Upper lobe of left lung (tissue), 6 donors: ENCODE results near the gene LDB2. TPM values are rescaled to one million over a fixed set of nuclear protein-coding genes. Genes with fewer than 3 reads are reported as not detected.

Source experiments
- ATAC-seq, 2 donors: fragments of 200-7000 bp; cut with Tn5 transposase; one replicate each; pipeline ENCODE4 v1.9.1; 2022; ENCODE audit warnings: mild to moderate bottlenecking in 2 of 2, moderate library complexity in 2 of 2; ENCODE audit not compliant: low FRiP score in 2 of 2
- DNase-seq, 2 donors: peaks; one replicate each; pipeline ENCODE4 v3.0.0-alpha.2; 2019 to 2020
- H3K27ac ChIP-seq, 4 donors: fragments of 200-600 bp; sonication (generic); one replicate each; pipeline ENCODE4 v1.5.1; 2016 to 2019
- H3K27me3 ChIP-seq, 4 donors: fragments of 200-600 bp; sonication (generic); one replicate each; pipeline ENCODE4 v1.5.1; 2017 to 2019
- H3K36me3 ChIP-seq, 4 donors: fragments of 200-600 bp; sonication (generic); one replicate each; pipeline ENCODE4 v1.5.1; 2016 to 2019
- H3K4me1 ChIP-seq, 4 donors: fragments of 200-600 bp; sonication (generic); one replicate each; pipeline ENCODE4 v1.5.1; 2018 to 2019
- H3K4me3 ChIP-seq, 4 donors: fragments of 200-600 bp; sonication (generic); one replicate each; pipeline ENCODE4 v1.5.1; 2017 to 2019; ENCODE audit warnings: mild to moderate bottlenecking in 2 of 4, moderate library complexity in 1 of 4
- H3K9me3 ChIP-seq, 4 donors: fragments of 200-600 bp; sonication (generic); one replicate each; pipeline ENCODE4 v1.5.1; 2018 to 2019
- EP300 ChIP-seq, 4 donors: sonication (generic); formaldehyde crosslinking; IDR thresholded peaks; one replicate each; pipeline ENCODE4 v1.5.1; 2017; ENCODE audit warnings: antibody characterized with exemption in 4 of 4, control low read depth in 2 of 4
- POLR2A ChIP-seq, 4 donors: fragments of 450-650 bp; IDR thresholded peaks; one replicate each; pipeline ENCODE4 v1.5.1; 2016 to 2017; ENCODE audit warnings: antibody characterized with exemption in 4 of 4, mild to moderate bottlenecking in 2 of 4
- POLR2AphosphoS5 ChIP-seq, 2 donors: sonication (generic); formaldehyde crosslinking; IDR thresholded peaks; one replicate each; pipeline ENCODE4 v1.5.1; 2017; ENCODE audit warnings: antibody characterized with exemption in 2 of 2
- WGBS, 2 donors: methylation state at CpG; one replicate each; pipeline ENCODE4 v1.1.5; 2017 to 2018; 5-methylcytosine and 5-hydroxymethylcytosine counted together
- total RNA-seq, 6 donors: library from RNA; depleted of rRNA in 4 of 6; stranded (reverse); fragments of >200 nt in 4 of 6; gene quantifications; one replicate each; pipeline versions ENCODE4 v1.1.0 to v1.2.1, GENCODE V29; 2016 to 2021
- TF ChIP-seq, protein P1 (sequence below), 6 experiments: fragments of 450-650 bp in 4 of 6; fragments of 200-600 bp in 2 of 6; sonication (generic) in 2 of 6; IDR thresholded peaks; one replicate each; pipeline ENCODE4 v1.5.1; 2016 to 2019; ENCODE audit warnings: antibody characterized with exemption in 6 of 6
- donor health status: DM: no; HTN: no; CAD: no; lungs with moderate emphysema.
- donor health status: DM: no; HTN: yes; CAD: no; lungs with severe emphysema.

LDB2 gene
- total RNA-seq, 6 donors from 2014 or later = 34.6 to 94.4 (median 45.9) TPM

DNA sequence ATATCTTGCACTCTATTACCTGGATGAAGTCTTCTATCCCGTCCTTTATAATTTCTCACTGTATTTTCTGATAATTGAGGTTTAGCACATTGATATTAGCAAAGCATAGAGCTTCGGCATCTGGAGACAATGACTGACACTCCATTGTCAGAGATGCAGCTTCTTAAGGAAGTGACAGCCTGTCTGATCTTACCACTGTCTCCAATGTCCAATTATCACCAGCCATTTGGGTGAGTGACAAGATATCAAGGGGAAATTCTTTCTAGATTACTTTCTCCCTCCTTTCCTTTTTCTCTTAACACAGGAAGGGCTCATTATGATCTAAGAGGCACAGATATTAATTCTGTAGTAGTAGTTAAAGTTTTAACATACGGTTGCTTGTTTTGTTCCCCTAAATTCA, 86.4 kb downstream of the LDB2 start:
- ATAC-seq = no peak
- 61 to 62% methylated on average over 3 of the region's 3 CpGs for WGBS, 2 donors
- TF ChIP-seq, protein P1, sequence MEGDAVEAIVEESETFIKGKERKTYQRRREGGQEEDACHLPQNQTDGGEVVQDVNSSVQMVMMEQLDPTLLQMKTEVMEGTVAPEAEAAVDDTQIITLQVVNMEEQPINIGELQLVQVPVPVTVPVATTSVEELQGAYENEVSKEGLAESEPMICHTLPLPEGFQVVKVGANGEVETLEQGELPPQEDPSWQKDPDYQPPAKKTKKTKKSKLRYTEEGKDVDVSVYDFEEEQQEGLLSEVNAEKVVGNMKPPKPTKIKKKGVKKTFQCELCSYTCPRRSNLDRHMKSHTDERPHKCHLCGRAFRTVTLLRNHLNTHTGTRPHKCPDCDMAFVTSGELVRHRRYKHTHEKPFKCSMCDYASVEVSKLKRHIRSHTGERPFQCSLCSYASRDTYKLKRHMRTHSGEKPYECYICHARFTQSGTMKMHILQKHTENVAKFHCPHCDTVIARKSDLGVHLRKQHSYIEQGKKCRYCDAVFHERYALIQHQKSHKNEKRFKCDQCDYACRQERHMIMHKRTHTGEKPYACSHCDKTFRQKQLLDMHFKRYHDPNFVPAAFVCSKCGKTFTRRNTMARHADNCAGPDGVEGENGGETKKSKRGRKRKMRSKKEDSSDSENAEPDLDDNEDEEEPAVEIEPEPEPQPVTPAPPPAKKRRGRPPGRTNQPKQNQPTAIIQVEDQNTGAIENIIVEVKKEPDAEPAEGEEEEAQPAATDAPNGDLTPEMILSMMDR (IDR thresholded peaks at IDR 0.05) = no peak
- TF ChIP-seq POLR2A (IDR thresholded peaks at IDR 0.05) (no peak), EP300 (IDR thresholded peaks at IDR 0.05) (no peak), POLR2AphosphoS5 (IDR thresholded peaks at IDR 0.05) (no peak)
- H3K27me3 ChIP-seq = no peaks in the 10 kb centered on the region
- H3K9me3 ChIP-seq = no peaks in the 10 kb centered on the region
- H3K36me3 ChIP-seq = no peaks in the 10 kb centered on the region
- H3K27ac ChIP-seq = peak overlapping the region in 2 of 4 donors; percentile 2 to 64
- no peak for DNase-seq
- H3K4me3 ChIP-seq = no peak overlapping the region
- H3K4me1 ChIP-seq = peaks cover 0 to 8% (median 3%) of the 10 kb centered on the region in 4 donors

- Histone ChIP-seq H3K4me3 (no peak overlapping the region), H3K4me1 (peaks cover 0 to 6% (median 3%) of the 10 kb centered on the region in 4 donors), H3K27me3 (no peaks in the 10 kb centered on the region), H3K36me3 (no peaks in the 10 kb centered on the region), H3K27ac (peak overlapping the region in 1 of 4 donors; percentile 29), H3K9me3 (no peaks in the 10 kb centered on the region)
- 49 to 52% methylated on average over 3 of the region's 3 CpGs for WGBS, 2 donors
- TF ChIP-seq EP300 (IDR thresholded peaks at IDR 0.05) (no peak), POLR2AphosphoS5 (IDR thresholded peaks at IDR 0.05) (peak in 1 of 2 donors; percentile 15)
- no peak for DNase-seq
- ATAC-seq = no peak
Measured at GRCh38 chr4:16809943-16810342, 88.5 kb downstream of the LDB2 start.

DNA sequence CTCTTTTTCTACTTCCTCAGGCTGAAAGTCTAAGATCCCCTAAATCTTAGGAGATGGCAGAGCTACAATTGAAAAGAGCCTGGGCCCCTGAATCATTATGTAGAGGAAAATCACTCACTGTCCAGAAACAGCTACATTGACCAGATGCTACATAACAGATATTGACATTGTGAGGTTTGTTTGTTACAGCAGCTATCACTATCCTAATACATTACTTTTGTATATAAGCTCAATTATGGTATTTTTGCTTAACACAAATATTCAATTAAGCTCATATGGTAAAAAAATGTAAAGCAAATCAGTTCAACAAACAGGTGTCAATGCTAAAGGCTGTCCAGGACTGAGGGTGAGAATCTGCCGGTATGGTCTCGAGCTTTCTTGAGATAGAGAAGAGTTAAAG, 89.4 kb downstream of the LDB2 start:
- no peaks in the 10 kb centered on the region for H3K9me3 ChIP-seq
- H3K27ac ChIP-seq = peak overlapping the region in 1 of 4 donors; percentile 31
- H3K4me3 ChIP-seq = no peak overlapping the region
- no peak for DNase-seq
- no peaks in the 10 kb centered on the region for H3K27me3 ChIP-seq
- TF ChIP-seq EP300 (IDR thresholded peaks at IDR 0.05) (no peak), POLR2AphosphoS5 (IDR thresholded peaks at IDR 0.05) (no peak), POLR2A (IDR thresholded peaks at IDR 0.05) (no peak)
- TF ChIP-seq, protein P1 (IDR thresholded peaks at IDR 0.05) = no peak
- no peaks in the 10 kb centered on the region for H3K36me3 ChIP-seq
- peaks cover 0 to 6% (median 3%) of the 10 kb centered on the region in 4 donors for H3K4me1 ChIP-seq
- ATAC-seq = no peak
- 94 to 100% methylated on average over 2 of the region's 2 CpGs for WGBS, 2 donors

DNA sequence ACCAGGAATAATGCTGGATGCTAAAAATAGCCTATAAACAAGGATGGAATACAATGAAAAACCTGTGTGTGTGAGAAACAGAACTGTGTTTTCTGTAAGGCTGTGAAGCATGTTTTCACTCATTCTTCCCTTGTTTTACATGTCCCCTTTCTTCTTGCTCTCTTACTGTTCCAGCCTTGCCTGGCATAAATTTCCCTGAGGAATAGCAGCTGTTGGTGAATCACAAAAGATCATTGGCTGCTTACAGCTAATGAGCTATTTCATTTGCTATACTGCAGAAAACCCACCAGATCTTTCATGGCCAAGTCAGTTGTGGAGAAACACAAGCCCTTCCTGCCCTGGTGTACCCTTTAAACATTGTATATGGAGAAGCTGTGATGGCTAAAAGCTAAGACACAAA, 91.1 kb downstream of the LDB2 start:
- no peaks in the 10 kb centered on the region for H3K27me3 ChIP-seq
- H3K9me3 ChIP-seq = no peaks in the 10 kb centered on the region
- ATAC-seq = no peak
- H3K4me3 ChIP-seq = no peak overlapping the region
- peak overlapping the region in 2 of 4 donors; percentile 19 to 31 for H3K27ac ChIP-seq
- no peak for DNase-seq
- H3K36me3 ChIP-seq = no peaks in the 10 kb centered on the region
- no peak for TF ChIP-seq POLR2A (IDR thresholded peaks at IDR 0.05)
- TF ChIP-seq POLR2AphosphoS5 (IDR thresholded peaks at IDR 0.05) = no peak
- TF ChIP-seq EP300 (IDR thresholded peaks at IDR 0.05) = no peak
- TF ChIP-seq, protein P1 (IDR thresholded peaks at IDR 0.05) = no peak
- H3K4me1 ChIP-seq = no peaks in the 10 kb centered on the region

DNA sequence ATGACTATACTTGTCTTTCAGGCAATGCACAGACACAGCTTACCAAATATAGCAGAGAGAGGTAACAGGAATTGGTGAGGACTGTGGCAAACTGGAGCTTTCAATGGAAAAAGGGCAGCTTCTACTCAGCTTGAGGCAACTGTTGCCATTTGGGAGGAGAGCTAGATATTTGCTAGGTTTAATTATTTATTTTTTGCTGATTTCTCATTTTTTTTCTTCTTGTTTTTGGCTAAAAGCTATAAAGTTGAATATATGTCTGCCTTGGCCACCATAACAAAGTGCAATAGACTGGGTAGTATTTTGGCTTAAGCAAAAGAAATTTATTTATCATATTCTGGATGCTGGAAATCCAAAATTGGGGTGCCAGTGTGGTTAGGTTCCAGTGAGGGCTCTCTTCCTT, 93.9 kb downstream of the LDB2 start:
- Histone ChIP-seq H3K4me3 (no peak overlapping the region), H3K4me1 (no peaks in the 10 kb centered on the region), H3K27ac (peak overlapping the region in 1 of 4 donors; percentile 32), H3K27me3 (no peaks in the 10 kb centered on the region), H3K36me3 (no peaks in the 10 kb centered on the region), H3K9me3 (no peaks in the 10 kb centered on the region)
- ATAC-seq (no peak), DNase-seq (no peak)
- TF ChIP-seq, protein P1 (IDR thresholded peaks at IDR 0.05) = no peak
- TF ChIP-seq POLR2AphosphoS5 (IDR thresholded peaks at IDR 0.05) (no peak), POLR2A (IDR thresholded peaks at IDR 0.05) (no peak), EP300 (IDR thresholded peaks at IDR 0.05) (no peak)
